A673 (cell line): ENCODE measurements around the gene SLC39A9. TPM values are rescaled to one million over a fixed set of nuclear protein-coding genes. Genes with fewer than 3 reads are reported as not detected.
"Not testable (repeated sequence)": the region's sequence is repeated elsewhere in the genome, so short reads cannot be mapped to it uniquely, and the experiment has no call there.

ENCODE experiments used
- BruUV-seq: library from RNA; stranded (reverse); fragments of 400-500 nt; replicated peaks from 2 replicates; lab custom pipeline; 2021; lab: Mats Ljungman, UMichigan
- CTCF ChIA-PET: fragments of 300-600 bp; sonication (Branson Sonifier 250); formaldehyde crosslinking; loops from one replicate; lab custom pipeline; 2022; ENCODE audit warnings: antibody characterized with exemption; lab: Charles Lee
- POLR2A ChIA-PET: fragments of 300-600 bp; sonication (Branson Sonifier 250); formaldehyde crosslinking; loops from one replicate; lab custom pipeline; 2022; ENCODE audit warnings: antibody characterized with exemption; ENCODE audit not compliant: low non-redundant PET; lab: Charles Lee
- DNase-seq: peaks from one replicate; pipeline ENCODE4 v3.0.0-alpha.2; 2015; ENCODE audit warnings: low spot score
- H3K27ac ChIP-seq: fragments of 200-600 bp; sonication (generic); 2 replicates; pipeline ENCODE4 v1.5.1; 2016; ENCODE audit warnings: mixed run types, low read depth, mild to moderate bottlenecking, mixed read lengths, antibody characterized with exemption, low read length; ENCODE audit not compliant: poor library complexity, severe bottlenecking
- H3K27me3 ChIP-seq: fragments of 200-600 bp; sonication (generic); replicated peaks from 2 replicates; pipeline ENCODE4 v1.6.1; 2017; ENCODE audit warnings: mixed run types, low read depth, mild to moderate bottlenecking, mixed read lengths, antibody characterized with exemption, low read length; ENCODE audit not compliant: insufficient read depth, poor library complexity
- H3K36me3 ChIP-seq: fragments of 200-600 bp; sonication (generic); 2 replicates; pipeline ENCODE4 v1.6.1; 2016; ENCODE audit warnings: mixed run types, mild to moderate bottlenecking, mixed read lengths, antibody characterized with exemption, low read length; ENCODE audit not compliant: insufficient read depth, poor library complexity, severe bottlenecking
- H3K4me1 ChIP-seq: fragments of 200-600 bp; sonication (generic); 2 replicates; pipeline ENCODE4 v1.6.1; 2017; ENCODE audit warnings: mixed run types, mild to moderate bottlenecking, mixed read lengths, antibody characterized with exemption, low read length; ENCODE audit not compliant: insufficient read depth, poor library complexity, severe bottlenecking
- H3K4me3 ChIP-seq: fragments of 200-600 bp; sonication (generic); 2 replicates; pipeline ENCODE4 v1.5.1; 2016; ENCODE audit warnings: low read depth, mixed run types, mild to moderate bottlenecking, mixed read lengths, low read length; ENCODE audit not compliant: poor library complexity, severe bottlenecking
- H3K9me3 ChIP-seq: fragments of 200-600 bp; sonication (generic); 2 replicates; pipeline ENCODE4 v1.6.1; 2016; ENCODE audit warnings: mixed run types, low read depth, mild to moderate bottlenecking, mixed read lengths, antibody characterized with exemption, low read length; ENCODE audit not compliant: poor library complexity, severe bottlenecking
- CTCF ChIP-seq: fragments of 300-800, 200-600 bp; sonication (generic); conservative IDR thresholded peaks from 2 replicates; pipeline ENCODE4 v1.5.1; 2017; ENCODE audit warnings: low read depth, mild to moderate bottlenecking, antibody characterized with exemption, low read length, moderate library complexity, mixed read lengths
- EZH2 ChIP-seq: fragments of 200-600 bp; sonication (generic); IDR thresholded peaks from 2 replicates; pipeline ENCODE4 v1.6.1; 2017; ENCODE audit warnings: borderline replicate concordance, low read depth, mild to moderate bottlenecking, mixed read lengths, antibody characterized with exemption, low read length; ENCODE audit not compliant: poor library complexity, severe bottlenecking
- intact Hi-C: fragments of 100-400 bp; cut with micrococcal nuclease; formaldehyde crosslinking; loops from one replicate; pipeline ENCODE4 v1.10.0; 2022; ENCODE audit not compliant: unreplicated experiment
- total RNA-seq: library from RNA; stranded (reverse); gene quantifications from 2 replicates; pipeline ENCODE4 v1.2.3, GENCODE V29; 2021

SLC39A9 gene
- total RNA-seq, 1 experiment from 2014 or later = 59.2 TPM

GRCh38 chr14:69376439-69376838 is 22.1 kb upstream of the SLC39A9 start:
- Histone ChIP-seq H3K4me1 (no peaks in the 10 kb centered on the region), H3K9me3 (no peaks in the 10 kb centered on the region), H3K4me3 (no peak overlapping the region), H3K27me3 (no peaks in the 10 kb centered on the region), H3K27ac (no peak overlapping the region), H3K36me3 (peaks cover 64% of the 10 kb centered on the region)
- ChIA-PET CTCF (no interaction called here), POLR2A (no interaction called here)
- TF ChIP-seq EZH2 = no peak
- TF ChIP-seq CTCF = no peak
- no TSS peak for BruUV-seq
- intact Hi-C loops = no loop called here
- DNase-seq = no peak

DNA sequence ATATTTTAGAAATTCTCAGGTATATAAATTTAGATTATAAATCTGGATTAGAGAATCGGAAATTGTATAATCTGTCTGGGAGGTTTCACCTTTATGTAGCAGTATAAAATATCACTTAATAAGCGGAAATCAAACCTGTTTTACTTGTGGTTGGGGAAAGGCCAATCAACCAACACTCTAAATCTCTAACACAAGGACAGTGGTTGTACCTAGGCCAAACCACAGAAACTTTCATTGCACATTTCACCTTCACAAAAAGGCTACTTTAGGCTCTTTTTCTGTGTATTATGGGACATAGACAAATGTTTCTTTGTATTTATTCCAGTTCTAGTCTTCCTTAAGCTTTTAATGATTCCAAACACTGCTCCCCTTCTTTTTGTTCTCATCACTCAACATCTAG is 20.2 kb upstream of the SLC39A9 start:
- Histone ChIP-seq H3K27me3 (no peaks in the 10 kb centered on the region), H3K4me3 (no peak overlapping the region), H3K9me3 (no peaks in the 10 kb centered on the region), H3K4me1 (no peaks in the 10 kb centered on the region), H3K36me3 (peaks cover 81% of the 10 kb centered on the region), H3K27ac (no peak overlapping the region)
- DNase-seq = no peak
- TF ChIP-seq CTCF = no peak
- no peak for TF ChIP-seq EZH2
- intact Hi-C loops = no loop called here
- BruUV-seq = no TSS peak
- POLR2A ChIA-PET = no interaction called here
- CTCF ChIA-PET = no interaction called here

GRCh38 chr14:69387311-69387710 is 11.2 kb upstream of the SLC39A9 start:
- intact Hi-C loops = no loop called here
- no peak overlapping the region for H3K27ac ChIP-seq
- CTCF ChIA-PET = no interaction called here
- no peaks in the 10 kb centered on the region for H3K9me3 ChIP-seq
- H3K27me3 ChIP-seq = no peaks in the 10 kb centered on the region
- POLR2A ChIA-PET = no interaction called here
- no TSS peak for BruUV-seq
- TF ChIP-seq EZH2 (no peak), CTCF (no peak)
- H3K4me1 ChIP-seq = no peaks in the 10 kb centered on the region
- H3K4me3 ChIP-seq = no peak overlapping the region
- no peak for DNase-seq
- H3K36me3 ChIP-seq = peaks cover 91% of the 10 kb centered on the region

DNA sequence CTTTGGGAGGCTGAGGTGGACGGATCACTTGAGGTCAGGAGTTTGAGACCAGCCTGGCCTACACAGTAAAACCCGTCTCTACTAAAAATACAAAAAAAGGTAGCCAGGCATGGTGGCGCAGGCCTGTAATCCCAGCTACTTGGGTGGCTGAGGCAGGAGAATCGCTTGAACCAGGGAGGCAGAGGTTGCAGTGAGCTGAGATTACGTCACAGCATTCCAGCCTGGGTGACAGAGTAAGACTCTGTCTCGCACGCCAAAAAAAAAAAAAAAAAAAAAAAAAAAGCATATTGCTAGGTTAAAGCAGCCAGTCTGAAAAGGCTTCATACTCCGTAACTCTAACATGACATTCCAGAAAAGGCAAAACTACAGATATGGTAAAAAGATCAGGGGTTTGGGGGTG is 7.1 kb upstream of the SLC39A9 start:
- H3K4me1 ChIP-seq, H3K4me3 ChIP-seq, BruUV-seq, H3K9me3 ChIP-seq, CTCF ChIA-PET, DNase-seq, H3K27me3 ChIP-seq, POLR2A ChIA-PET, intact Hi-C loops, H3K27ac ChIP-seq: not testable (repeated sequence)
- H3K36me3 ChIP-seq = peaks cover 95% of the 10 kb centered on the region
